ENCODE results near the gene CTAG1B.
"Not testable (repeated sequence)": the region's sequence is repeated elsewhere in the genome, so short reads cannot be mapped to it uniquely, and the experiment has no call there.

CTAG1B gene

DNA sequence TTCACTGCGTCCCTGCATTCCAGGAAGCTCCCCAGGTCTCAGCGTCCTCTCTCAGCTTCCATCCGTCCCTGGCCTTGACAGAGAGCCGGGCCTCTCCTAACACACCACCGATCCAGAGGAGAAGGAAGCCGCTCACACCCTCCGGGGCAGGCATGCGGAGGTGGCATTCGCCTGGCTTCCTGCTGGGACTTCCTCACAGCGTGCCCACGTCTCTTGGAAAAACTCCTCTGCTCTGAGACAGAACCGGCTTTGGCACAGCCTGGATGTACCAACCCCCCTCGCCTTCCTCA lies 31.1 kb upstream of the CTAG1B start:
- no peak overlapping the region for H3K4me3 ChIP-seq (replicated peaks in 1 of 2; ENCODE audit: low read depth in 2 of 2, low read length in 2 of 2)
- DNase-seq (ENCODE audit: low read depth in 2 of 2), result no peak
- TF ChIP-seq, protein P1, sequence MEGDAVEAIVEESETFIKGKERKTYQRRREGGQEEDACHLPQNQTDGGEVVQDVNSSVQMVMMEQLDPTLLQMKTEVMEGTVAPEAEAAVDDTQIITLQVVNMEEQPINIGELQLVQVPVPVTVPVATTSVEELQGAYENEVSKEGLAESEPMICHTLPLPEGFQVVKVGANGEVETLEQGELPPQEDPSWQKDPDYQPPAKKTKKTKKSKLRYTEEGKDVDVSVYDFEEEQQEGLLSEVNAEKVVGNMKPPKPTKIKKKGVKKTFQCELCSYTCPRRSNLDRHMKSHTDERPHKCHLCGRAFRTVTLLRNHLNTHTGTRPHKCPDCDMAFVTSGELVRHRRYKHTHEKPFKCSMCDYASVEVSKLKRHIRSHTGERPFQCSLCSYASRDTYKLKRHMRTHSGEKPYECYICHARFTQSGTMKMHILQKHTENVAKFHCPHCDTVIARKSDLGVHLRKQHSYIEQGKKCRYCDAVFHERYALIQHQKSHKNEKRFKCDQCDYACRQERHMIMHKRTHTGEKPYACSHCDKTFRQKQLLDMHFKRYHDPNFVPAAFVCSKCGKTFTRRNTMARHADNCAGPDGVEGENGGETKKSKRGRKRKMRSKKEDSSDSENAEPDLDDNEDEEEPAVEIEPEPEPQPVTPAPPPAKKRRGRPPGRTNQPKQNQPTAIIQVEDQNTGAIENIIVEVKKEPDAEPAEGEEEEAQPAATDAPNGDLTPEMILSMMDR (IDR thresholded peaks at IDR 0.05; ENCODE audit: low read depth, low read length), result no peak

DNA sequence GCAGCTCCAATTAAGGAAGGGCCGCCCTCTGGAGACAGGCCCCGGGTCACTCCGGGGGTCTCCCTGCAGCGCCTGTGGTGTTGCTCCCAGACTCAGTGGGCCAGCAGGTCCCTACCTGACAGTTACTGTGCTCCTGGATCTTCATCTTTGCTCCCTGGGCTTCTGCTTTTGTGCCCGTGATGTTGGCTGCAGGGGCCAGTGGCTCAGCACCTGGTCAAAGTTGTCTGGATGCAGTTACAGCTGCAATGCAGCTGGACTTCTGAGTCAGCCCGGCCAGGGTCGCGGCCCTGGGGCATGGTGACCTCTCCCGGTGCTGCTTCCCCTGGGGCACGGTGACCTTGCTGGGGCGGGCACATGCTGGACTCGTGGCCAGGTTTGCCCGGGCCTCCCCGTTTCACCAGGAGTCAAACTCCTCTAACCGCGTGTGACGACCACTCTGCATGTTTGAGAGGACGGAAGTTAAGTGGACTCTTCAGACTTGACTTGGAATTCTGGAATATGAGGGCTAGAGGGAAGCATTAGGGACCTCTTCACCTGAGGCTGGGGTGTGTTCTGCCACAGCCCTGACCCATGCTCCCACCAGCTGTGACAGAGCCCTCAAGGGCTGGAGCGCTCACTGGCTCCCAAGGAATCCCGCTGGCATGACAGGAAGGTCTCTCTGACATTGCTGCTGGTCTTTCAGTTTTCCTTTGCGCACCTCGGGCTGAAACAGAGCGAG lies 30.6 kb upstream of the CTAG1B start:
- TF ChIP-seq, protein P1 (IDR thresholded peaks at IDR 0.05; ENCODE audit: low read depth, low read length), result no peak
- no peak for DNase-seq (ENCODE audit: low read depth in 2 of 2)
- H3K4me3 ChIP-seq (replicated peaks in 1 of 2; ENCODE audit: low read depth in 2 of 2, low read length in 2 of 2), result no peak overlapping the region

DNA sequence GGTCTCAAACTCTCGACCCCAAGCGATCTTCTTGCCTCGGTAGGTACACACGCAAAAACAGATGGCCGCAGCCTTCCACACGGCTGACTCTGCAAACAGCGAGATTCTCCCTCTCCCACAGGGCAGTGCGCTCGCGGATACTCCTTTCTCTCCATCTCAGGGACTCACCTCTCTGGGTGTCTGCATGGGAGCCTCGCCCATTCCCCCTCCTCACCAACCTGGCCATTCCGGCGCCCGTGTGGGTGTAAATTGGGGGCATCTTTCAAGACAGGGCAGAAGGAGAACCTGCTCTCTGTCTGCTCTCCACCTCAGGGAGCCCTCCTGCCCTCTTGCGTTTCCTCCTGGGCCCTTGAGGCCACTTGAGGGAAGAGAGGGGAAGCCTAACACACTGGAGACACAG lies 29.8 kb upstream of the CTAG1B start:
- H3K4me3 ChIP-seq (replicated peaks in 1 of 2; ENCODE audit: low read depth in 2 of 2, low read length in 2 of 2), result no peak overlapping the region
- no peak for DNase-seq (ENCODE audit: low read depth in 2 of 2)
- TF ChIP-seq, protein P1 (IDR thresholded peaks at IDR 0.05; ENCODE audit: low read depth, low read length), result no peak

DNA sequence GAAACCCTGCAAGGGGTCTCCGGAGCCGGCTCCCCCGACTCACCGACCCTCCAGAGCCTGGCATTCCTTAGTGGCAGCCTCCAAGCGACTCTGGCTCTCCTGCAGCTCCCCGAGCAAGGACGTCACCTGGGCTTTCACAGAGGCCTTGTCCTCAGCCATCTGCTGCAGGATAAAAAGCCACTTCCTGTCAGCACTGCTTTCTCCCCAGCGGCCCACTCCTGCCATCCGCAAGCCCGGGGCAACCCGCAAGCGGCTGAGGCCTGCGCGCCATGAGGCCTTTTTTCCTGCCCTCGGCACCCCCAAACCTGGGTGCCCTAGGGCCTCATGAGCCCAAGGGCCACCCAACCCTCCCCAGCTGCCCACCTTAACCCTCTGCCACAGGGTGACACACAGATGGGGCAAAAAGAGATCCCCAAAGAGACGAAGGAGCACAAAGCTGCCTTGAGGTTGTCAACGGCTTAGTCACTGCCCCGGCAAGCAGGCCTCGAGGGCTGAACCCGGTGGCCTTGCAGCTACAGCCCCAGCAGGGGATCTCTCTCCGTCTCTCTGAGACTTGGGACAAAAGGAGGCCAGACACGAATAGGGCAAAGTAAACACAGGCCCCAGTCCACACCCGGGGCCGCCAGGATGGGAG lies 26.8 kb upstream of the CTAG1B start:
- DNase-seq (ENCODE audit: low read depth in 2 of 2); H3K4me3 ChIP-seq (replicated peaks in 1 of 2; ENCODE audit: low read depth in 2 of 2, low read length in 2 of 2): not testable (repeated sequence)

DNA sequence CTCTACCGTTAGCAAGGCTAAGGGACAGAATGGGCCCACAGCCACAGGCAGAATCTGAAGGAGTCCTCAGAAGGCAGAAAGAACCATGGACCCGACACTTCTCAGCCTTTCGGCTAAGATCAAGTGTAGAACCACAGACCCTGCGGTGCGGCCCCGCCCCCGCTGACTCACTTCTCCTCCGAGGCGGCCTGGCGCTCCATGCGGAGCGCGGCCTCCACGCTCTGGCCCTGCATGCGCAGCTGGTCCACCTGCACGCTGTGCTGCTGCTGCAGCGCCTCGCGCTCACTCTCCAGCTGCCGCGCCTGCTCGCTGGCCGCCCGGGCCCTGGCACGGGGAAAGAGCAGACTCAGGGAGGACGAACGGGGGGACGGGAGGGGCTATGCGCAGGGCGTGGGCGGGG lies 24.6 kb upstream of the CTAG1B start:
- not testable (repeated sequence) for DNase-seq (ENCODE audit: low read depth in 2 of 2); H3K4me3 ChIP-seq (replicated peaks in 1 of 2; ENCODE audit: low read depth in 2 of 2, low read length in 2 of 2)

DNA sequence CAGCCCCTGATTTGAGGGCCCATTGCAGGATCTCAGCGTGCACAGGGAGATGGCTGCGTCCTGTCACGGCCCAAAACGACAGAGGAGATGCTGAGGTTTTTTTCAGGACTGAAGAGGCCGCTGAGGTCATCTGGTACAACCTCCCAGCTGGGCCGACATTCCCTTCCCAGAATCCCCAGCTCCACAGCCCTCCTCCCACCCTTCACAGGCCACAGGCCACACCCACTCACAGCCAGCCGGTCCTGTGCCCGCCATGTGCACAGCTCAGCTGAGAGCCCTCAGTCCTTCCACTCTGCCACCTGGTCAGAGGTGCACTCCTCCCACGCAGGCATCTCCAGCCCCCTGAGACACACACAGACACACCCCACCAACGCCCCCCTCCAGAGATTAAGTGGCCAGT lies 22.7 kb upstream of the CTAG1B start:
- not testable (repeated sequence) for H3K4me3 ChIP-seq (replicated peaks in 1 of 2; ENCODE audit: low read depth in 2 of 2, low read length in 2 of 2); DNase-seq (ENCODE audit: low read depth in 2 of 2)

DNA sequence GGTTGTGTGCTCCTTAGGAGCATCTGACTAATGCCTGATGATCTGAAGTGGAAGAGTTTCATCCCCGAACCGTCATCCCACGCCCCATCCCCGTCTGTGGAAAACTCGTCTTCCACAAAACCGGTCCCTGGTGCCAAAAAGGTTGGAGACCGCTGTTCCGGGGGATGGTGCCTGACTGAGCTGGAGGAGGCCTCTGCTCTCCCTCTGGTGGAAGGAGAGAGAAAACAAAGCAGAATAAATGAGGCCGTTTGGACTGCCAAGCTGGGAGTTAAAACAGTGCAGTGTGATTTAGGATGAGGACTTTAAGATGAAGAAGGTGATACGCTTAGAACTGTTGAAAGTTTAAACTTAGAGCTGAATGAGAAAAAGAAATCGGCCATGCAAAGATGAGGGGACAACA lies 14.6 kb upstream of the CTAG1B start:
- not testable (repeated sequence) for H3K4me3 ChIP-seq (replicated peaks in 1 of 2; ENCODE audit: low read depth in 2 of 2, low read length in 2 of 2); DNase-seq (ENCODE audit: low read depth in 2 of 2)

DNA sequence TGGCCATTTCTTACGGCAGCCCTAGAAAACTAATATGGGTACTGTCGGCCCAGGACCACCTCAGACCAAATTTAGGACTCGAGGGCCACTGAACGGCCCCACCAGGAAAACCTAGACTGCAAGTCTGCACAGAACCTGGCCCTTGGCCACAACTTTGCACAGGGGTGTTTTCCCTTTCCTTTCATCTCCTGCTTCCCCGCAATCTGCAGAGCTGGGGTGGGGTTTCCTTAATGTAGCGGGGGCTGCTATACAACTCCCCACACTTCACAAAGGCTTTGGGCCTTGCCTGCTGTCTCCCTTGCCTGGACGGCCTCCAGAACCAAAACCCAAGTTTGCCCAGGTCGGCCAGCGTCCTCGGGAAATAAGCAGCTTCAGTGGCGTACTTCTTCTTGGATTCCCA lies 11.9 kb upstream of the CTAG1B start:
- not testable (repeated sequence) for H3K4me3 ChIP-seq (replicated peaks in 1 of 2; ENCODE audit: low read depth in 2 of 2, low read length in 2 of 2); DNase-seq (ENCODE audit: low read depth in 2 of 2)

DNA sequence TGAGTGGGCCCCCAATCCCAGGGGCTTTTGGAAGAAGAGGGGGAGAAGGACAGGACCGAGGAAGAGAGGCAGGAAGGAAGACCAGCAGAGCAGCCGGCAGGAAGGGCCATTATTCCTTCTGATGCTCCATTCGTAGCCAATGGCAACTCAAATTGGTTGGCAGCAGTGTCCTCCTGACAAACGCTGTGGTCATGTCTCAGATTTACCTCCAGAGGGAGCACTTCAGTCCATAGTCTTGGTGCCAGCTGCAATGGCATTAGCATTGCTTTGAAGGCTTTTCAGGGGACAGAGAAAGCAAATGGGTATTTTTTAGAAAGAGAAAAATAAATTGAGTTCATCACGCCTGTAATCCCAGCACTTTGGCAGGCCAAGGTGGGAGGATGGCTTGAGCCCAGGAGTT lies 9.9 kb upstream of the CTAG1B start:
- DNase-seq (ENCODE audit: low read depth in 2 of 2); H3K4me3 ChIP-seq (replicated peaks in 1 of 2; ENCODE audit: low read depth in 2 of 2, low read length in 2 of 2): not testable (repeated sequence)

DNA sequence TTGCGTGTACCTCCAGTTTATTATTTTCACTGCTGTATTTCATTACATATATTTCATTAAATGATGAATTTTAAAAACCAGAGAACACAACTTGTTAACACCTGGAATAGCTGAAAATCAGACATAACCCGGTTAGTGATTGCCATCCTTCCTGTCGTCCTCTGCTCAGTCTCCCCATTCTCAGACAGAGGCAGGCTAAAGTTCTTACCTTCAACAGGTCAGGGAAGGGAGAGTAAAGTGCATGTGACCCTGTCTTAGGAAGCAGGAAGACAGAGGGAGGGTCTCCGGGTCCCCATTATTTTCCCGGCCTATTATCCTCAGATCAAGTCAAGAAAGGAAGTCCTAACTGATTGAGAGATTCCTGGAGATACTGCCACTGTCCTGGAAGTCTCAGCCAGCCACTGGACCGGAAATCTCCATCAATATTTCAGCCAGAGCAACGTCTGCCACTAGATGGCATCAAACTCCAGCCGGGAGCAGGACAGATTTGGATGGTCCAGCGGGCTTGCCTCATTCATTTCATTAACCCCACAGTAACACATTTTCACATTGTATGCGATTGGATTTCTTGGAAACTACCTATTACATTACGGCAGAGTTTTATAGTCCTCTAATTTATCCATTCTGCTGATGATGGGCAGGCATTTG lies 1.8 kb upstream of the CTAG1B start:
- not testable (repeated sequence) for DNase-seq (ENCODE audit: low read depth in 2 of 2); H3K4me3 ChIP-seq (replicated peaks in 1 of 2; ENCODE audit: low read depth in 2 of 2, low read length in 2 of 2)

DNA sequence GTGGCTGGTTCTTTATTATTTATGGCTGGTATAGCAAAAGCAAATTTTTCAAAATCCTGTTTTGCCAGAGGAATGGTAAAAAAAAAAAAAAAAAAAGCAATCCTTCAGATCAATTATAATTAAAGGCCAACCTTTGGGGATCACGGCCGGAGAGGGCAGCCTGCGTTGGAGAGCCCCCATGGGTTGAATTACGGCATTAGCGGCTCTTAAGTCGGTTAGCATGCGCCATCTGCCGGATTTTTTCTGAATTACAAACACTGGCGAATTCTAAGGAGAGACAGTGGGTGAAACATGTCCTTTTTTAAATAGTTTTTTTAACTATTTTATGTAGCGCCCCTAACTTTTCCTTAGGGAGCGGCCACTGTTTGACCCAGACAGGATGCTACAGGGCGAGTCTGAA lies 5.5 kb downstream of the CTAG1B start:
- DNase-seq (ENCODE audit: low read depth in 2 of 2); H3K4me3 ChIP-seq (replicated peaks in 1 of 2; ENCODE audit: low read depth in 2 of 2, low read length in 2 of 2): not testable (repeated sequence)

DNA sequence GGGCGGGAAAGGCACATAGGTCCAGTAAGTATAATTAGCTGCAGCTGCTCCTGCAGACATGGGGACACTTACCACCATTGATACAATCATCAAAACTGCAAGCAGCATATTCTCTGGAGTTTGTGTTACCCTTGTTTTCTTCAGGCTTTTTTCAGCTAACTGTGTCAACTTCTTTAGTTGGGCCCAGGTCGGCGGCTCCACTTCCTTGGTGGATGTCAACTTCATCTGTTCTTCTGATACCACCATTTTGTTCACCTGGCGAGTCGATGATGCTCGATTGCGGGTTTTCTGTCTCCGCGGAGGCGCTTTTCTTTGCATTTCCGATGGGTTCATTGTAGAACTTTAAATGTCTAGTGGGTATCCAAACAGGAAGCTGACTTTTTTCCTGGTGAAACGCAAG lies 7.9 kb downstream of the CTAG1B start:
- H3K4me3 ChIP-seq (replicated peaks in 1 of 2; ENCODE audit: low read depth in 2 of 2, low read length in 2 of 2); DNase-seq (ENCODE audit: low read depth in 2 of 2): not testable (repeated sequence)

DNA sequence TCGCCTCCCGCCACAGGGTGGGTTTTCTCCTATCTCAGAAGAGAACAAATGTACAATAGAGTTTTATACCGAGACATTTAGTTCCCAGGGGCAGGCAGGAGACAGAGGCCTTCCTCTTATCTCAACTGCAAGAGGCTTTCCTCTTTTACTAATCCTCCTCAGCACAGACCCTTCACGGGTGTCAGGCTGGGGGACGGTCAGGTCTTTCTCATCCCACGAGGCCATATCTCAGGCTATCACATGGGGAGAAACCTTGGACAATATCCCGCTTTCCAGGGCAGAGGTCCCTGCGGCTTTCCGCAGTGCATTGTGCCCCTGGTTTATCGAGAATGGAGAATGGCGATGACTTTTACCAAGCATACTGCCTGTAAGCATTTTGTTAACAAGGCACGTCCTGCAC lies 10.3 kb downstream of the CTAG1B start:
- H3K4me3 ChIP-seq (replicated peaks in 1 of 2; ENCODE audit: low read depth in 2 of 2, low read length in 2 of 2); DNase-seq (ENCODE audit: low read depth in 2 of 2): not testable (repeated sequence)

DNA sequence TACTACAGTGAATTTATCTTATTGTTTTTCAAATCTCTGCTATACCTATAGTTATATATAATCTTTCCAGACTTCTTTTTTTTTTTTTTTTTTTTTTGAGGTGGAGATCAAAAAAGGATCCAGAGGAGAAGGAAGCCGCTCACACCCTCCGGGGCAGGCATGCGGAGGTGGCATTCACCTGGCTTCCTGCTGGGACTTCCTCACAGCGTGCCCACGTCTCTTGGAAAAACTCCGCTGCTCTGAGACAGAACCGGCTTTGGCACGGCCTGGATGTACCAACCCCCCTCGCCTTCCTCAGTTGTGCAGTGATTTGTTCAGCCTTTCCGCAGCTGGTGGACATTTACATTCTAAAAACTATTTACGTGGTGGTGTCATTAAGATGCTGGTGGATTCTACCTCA lies 11.1 kb downstream of the CTAG1B start:
- not testable (repeated sequence) for H3K4me3 ChIP-seq (replicated peaks in 1 of 2; ENCODE audit: low read depth in 2 of 2, low read length in 2 of 2); DNase-seq (ENCODE audit: low read depth in 2 of 2)
